Measurements from ENCODE around the gene ZMYND11.

ZMYND11 gene

GRCh38 chr10:135132-135600 is at the start of gene ZMYND11:
ZMYND11 (plus strand) TSS chr10:135455; CDS start chr10:180013, 44,558 bp downstream.
- DNase-seq: no peak

GRCh38 chr10:86031-86430 is 49.2 kb upstream of the ZMYND11 start:
- DNase-seq: no peak

DNA sequence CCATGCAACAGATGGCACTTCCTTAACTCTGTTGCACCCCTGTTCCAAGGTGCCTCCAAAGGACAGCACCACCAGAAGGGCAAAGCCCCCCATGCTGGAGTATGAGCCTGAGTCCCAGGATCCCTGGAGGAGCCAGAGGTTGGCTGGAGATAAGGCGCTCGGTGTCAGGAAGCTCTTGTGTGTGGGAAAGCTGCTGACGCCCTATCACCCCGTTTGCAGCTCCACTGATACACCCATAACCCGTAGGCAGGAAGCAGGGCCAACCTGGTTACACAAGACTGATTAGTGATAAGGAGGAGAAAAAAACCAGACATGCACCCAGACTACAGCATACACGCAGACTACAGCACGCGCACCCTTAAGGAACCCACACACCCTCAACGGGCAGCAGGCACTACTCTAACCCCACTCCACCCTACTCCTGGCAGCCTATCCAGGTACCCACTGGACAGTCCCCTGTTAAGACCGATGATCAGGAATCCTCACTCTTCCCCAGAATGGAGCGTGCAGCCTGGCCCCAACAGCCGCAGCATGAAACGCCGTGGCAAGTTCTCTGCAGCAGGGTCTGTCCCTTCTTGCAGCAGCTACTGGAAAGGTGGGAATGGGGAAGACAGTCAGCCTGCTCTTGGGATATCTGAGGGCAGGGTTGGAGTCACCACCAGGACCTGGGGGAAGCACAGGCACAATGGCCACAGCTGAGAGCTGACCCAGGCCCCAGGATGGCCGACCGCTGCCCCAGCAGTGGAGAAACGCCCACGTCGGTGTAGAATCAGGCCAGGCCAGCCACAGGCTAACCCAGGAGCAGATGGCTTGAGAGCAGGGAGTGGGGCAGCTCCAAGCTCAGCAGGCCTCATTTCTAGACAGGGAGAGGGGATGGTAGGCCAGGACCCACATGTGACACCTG is 47.8 kb upstream of the ZMYND11 start:
- no peak for DNase-seq

- DNase-seq: no peak
Observed at GRCh38 chr10:88253-88652, 47.0 kb upstream of the ZMYND11 start.

GRCh38 chr10:89248-89647 is 46.0 kb upstream of the ZMYND11 start:
- no peak for DNase-seq

DNA sequence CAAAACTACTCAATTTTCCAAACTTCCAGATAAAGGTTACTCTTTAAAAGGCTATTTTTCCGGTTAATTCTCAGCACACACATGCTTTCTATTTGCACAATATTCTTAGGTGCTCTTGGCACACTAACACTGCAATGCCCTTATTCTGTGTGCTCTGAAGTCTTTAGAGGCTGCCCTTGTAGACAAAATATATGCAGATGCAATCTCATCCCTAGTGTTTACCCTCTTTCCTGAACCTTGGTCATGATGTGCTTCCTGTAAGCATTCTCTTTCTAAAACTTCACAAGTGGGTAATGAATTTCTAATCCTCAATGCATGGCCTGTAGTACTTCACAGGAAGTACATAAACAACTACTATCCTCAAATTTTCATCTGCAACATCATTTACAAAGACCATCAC is 45.1 kb upstream of the ZMYND11 start:
- no peak for DNase-seq

GRCh38 chr10:91313-91712 is 43.9 kb upstream of the ZMYND11 start:
- no peak for DNase-seq

GRCh38 chr10:92153-92552 is 43.1 kb upstream of the ZMYND11 start:
- no peak for DNase-seq

DNA sequence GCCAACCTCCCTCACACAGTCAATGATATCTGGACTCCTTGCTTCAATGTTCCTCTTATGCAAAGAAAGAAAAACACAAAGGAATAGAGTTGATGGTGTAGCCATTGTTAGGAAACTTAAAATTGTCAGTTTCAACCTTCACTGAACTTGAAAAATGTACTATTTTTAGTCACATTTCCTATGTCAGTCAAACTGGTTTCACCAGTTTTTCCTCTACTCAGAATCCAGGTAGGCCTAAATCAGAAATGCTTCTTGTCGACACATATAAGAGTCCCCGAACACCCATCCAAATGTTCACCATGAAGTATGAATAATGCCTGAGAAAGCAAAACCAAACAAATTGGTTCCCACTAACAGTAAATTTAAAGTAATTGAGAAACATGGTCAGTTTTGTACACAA is 42.4 kb upstream of the ZMYND11 start:
- DNase-seq: no peak

- no peak for DNase-seq
Observed at GRCh38 chr10:94613-95012, 40.6 kb upstream of the ZMYND11 start.

- no peak for DNase-seq
Observed at GRCh38 chr10:95356-96115, 39.7 kb upstream of the ZMYND11 start.

DNA sequence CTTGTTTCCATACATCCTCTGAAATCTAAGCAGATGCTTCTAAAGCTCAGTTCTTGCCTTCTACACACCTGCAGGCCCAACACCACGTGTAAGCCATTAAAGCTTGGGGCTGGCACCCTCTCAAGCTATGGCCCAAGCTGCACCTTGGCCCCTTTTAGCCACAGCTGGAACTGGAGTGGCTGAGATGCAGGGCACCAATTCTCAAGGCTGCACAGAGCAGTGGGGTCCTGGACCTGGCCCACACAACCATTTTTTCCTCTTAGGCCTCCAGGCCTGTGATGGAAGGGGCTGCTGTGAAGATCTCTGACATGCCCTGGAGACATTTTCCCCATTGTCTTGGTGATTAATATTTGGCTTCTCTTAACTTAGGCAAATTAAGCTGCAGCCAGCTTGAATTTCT is 38.8 kb upstream of the ZMYND11 start:
- no peak for DNase-seq

DNA sequence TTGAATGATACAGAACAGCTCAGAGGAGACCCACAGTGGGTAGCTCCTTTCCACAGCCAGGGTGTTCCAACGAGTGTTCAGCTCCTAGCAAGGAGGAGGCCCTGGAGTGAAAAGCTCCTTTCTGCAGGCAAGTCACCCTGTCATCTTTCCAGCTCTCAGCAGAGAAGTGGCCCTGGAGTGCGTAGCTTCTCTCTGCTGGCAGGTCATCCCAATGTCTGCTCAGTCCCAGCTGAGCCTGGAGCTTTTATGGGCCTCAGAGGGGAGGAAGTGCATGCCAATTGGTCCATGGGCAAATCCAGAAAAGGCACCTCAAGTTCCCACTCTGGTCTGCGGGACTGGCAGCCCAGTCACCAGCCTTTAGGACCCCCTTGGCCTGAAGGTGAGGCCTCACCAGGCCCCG is 30.8 kb upstream of the ZMYND11 start:
- DNase-seq: no peak

GRCh38 chr10:104862-105565 is 30.2 kb upstream of the ZMYND11 start:
- no peak for DNase-seq

GRCh38 chr10:105806-106205 is 29.4 kb upstream of the ZMYND11 start:
- DNase-seq: no peak

DNA sequence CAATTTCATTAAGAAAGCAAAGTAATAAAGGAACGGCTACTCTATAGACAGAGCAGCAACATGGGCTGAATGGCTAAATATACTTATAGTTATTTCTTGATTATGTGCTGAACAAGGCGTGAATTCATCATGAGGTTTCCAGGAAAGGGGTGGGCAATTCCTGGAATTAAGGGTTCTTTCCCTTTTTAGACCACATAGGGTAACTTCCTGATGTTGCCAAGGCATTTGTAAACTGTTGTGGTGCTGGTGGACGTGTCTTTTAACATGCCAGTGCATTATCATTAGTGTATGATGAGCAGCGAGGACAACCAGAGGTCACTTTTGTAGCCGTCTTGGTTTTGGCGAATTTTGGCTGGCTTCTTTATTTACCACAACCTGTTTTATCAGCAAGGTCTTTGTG is 28.5 kb upstream of the ZMYND11 start:
- no peak for DNase-seq

DNA sequence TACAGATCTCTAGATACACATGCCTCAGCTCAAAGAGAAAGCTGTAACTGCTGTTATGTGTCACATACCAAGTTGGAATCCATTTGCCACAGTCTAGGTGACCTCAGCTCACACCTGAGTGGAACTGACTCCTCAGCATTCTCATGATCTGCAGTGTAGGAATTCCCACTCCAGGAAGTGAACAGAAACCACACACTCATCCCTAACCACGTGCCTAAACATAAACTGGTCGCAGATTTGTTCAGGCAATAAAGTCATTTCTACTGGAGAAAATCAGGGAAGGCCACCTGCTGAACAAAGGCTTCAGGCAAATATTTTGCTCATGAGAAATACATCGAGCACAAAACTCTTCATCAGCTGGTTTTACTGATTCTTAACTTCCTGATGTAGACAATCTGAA is 23.0 kb upstream of the ZMYND11 start:
- no peak for DNase-seq

- DNase-seq: no peak
Observed at GRCh38 chr10:124874-125273, 10.4 kb upstream of the ZMYND11 start.

DNA sequence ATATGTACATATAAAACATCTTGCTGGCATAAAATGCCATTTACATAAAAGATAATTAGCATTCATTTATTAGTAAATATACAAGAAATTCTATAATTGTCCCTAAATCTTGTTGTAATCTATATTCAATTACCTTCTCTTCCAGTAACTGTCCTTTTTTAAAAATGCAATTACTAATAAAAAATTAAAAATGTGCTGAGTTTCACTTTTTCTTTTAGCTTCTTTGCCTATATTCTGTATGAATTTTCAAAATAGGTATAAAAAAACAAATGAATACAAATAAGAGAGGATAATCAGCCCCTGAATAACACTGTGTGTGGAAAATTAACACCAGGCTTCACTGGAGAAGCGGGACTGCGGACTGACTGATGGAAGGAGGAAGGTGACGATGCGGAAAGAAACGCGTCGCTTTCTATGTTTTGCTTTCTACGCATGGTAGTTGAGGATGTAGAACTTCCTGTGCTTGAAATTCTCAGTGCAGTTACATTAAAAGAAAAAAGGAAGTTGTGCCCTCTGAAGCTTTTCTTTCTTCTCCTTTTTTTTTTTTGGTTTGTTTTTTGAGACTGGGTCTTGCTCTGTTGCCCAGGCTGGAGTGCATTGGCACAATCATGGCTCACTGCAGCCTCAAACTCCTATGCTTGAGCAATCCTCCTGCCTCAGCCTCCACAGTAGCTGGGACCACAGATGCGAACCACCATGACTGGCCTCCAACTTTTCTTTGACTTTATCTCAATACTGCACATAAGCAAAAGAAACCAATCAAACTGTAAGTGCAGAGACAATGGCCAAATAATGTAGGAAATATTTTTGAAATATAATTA is 7.4 kb upstream of the ZMYND11 start:
- DNase-seq: no peak

DNA sequence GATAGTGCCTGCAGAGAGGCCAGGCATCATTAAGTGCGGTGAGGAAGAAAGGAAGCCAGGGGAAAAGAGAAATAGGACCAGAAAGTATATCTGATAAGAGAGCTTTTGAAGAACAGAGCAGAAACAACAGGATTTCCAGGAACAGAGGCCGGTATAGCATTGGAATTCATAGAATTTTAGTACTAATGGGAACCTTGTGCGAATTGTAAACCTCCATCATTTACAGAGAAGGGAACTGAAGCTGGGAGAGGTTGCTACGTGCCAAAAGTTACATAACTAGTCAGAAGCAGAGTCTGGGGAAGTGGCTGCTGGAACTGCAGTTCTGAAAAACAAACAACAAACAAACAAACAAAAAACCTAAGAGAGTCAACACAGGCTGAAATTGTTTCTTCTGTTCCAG is 5.4 kb upstream of the ZMYND11 start:
- DNase-seq: no peak

DNA sequence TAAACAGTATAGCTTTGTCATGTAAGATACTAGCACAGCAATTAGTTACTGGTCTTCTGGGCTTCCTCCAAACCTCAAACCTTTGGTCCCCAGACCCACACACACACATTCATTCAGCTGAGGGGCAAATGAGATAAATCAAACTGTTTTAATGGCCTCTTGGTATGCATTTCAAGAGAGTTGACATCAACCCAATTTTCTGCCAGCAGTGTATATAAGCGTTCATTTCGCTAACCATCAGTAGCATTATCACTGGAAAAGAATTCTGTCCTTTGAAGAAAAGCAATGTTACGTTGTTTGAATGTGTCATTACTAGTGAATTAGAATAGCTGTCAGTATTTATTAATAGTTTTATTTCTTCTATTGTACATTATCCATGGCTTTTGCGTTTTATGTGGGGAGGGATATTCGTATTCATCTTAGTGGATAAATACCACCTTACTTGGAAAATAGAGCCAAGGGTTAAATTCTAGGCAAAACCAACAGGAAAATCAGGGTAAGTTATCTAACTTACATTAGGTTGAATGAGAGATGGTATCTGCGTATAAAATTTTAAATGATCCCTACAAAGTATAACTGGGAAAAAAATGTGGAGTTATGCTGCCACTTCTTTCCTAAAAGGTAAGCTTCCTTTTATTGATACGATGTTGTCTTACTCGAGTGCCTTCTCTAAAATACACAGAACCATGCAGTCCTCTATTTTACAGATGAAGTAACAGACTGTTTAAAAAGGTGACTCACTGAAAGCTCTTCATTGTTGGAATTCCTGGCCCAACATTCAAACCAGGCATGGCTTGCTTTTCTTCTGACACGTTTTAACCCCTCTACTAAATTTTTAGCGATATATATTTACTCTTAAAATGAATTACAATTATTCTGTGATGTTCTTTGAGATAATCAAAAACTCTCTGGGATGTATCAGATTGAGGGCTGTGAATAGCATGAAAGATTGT is 2.0 kb upstream of the ZMYND11 start:
- DNase-seq: no peak
